OCI-LY1 (cell line): ENCODE measurements around the gene CEP131.

Experiments
- H2AFZ ChIP-seq: fragments of 200-600 bp; sonication (generic), shearing (Covaris generic); 2 replicates; pipeline ENCODE4 v1.6.0; 2014; ENCODE audit warnings: antibody characterized with exemption, mild to moderate bottlenecking, low read length
- H3F3A ChIP-seq: fragments of 200-600 bp; sonication (generic), shearing (Covaris generic); 2 replicates; pipeline ENCODE4 v1.6.0; 2014; ENCODE audit warnings: mild to moderate bottlenecking, antibody characterized with exemption, low read length, moderate library complexity; ENCODE audit not compliant: insufficient read depth
- H3K27ac ChIP-seq: fragments of 200-600 bp; sonication (generic); 2 replicates; pipeline ENCODE4 v1.5.1; 2014; ENCODE audit warnings: low read length, mixed run types, mild to moderate bottlenecking, low read depth; ENCODE audit not compliant: poor library complexity, severe bottlenecking
- H3K27me3 ChIP-seq: fragments of 200-600 bp; sonication (generic); 2 replicates; pipeline ENCODE4 v1.6.0; 2014; ENCODE audit warnings: antibody characterized with exemption, mild to moderate bottlenecking, low read length, moderate library complexity; ENCODE audit not compliant: insufficient read depth
- H3K36me3 ChIP-seq: fragments of 200-600 bp; sonication (generic); 2 replicates; pipeline ENCODE4 v1.6.1; 2014; ENCODE audit warnings: mild to moderate bottlenecking, antibody characterized with exemption, low read length, moderate library complexity, mixed read lengths; ENCODE audit not compliant: insufficient read depth
- H3K4me1 ChIP-seq: fragments of 200-600 bp; sonication (generic); 2 replicates; pipeline ENCODE4 v1.5.1; 2014; ENCODE audit warnings: mild to moderate bottlenecking, low read length, moderate library complexity; ENCODE audit not compliant: insufficient read depth, severe bottlenecking
- H3K4me2 ChIP-seq: fragments of 200-600 bp; sonication (generic), shearing (Covaris generic); 2 replicates; pipeline ENCODE4 v1.6.1; 2014; ENCODE audit warnings: low read length
- H3K4me3 ChIP-seq: fragments of 200-600 bp; sonication (generic); 2 replicates; pipeline ENCODE4 v1.5.1; 2014; ENCODE audit warnings: low read length, low read depth, mild to moderate bottlenecking, mixed read lengths; ENCODE audit not compliant: poor library complexity, severe bottlenecking
- H3K79me2 ChIP-seq: fragments of 200-600 bp; shearing (Covaris generic); 2 replicates; pipeline ENCODE4 v1.6.1; 2016; ENCODE audit warnings: mixed run types, low read length, mixed read lengths; ENCODE audit not compliant: insufficient read depth
- H3K9ac ChIP-seq: fragments of 200-600 bp; sonication (generic), shearing (Covaris generic); 2 replicates; pipeline ENCODE4 v1.6.1; 2014; ENCODE audit warnings: mild to moderate bottlenecking, low read length, mixed read lengths
- H3K9me2 ChIP-seq: fragments of 200-600 bp; sonication (generic), shearing (Covaris generic); 2 replicates; pipeline ENCODE4 v1.6.1; 2014; ENCODE audit warnings: low read depth, mild to moderate bottlenecking, low read length, mixed read lengths
- H3K9me3 ChIP-seq: fragments of 200-600 bp; shearing (Covaris generic); 2 replicates; pipeline ENCODE4 v1.6.1; 2014; ENCODE audit warnings: low read length, mixed read lengths
- H4K20me1 ChIP-seq: fragments of 200-600 bp; sonication (generic), shearing (Covaris generic); 2 replicates; pipeline ENCODE4 v1.6.0; 2016; ENCODE audit warnings: mild to moderate bottlenecking, low read length; ENCODE audit not compliant: insufficient read depth
- EZH2 ChIP-seq: fragments of 200-600 bp; sonication (generic), shearing (Covaris generic); IDR thresholded peaks from 2 replicates; pipeline ENCODE4 v1.8.0; 2017; ENCODE audit warnings: borderline replicate concordance, mixed run types, mild to moderate bottlenecking, antibody characterized with exemption, low read length, moderate library complexity, mixed read lengths
- TF ChIP-seq, protein P1 (sequence below): fragments of 200-600 bp; sonication (generic), shearing (Covaris generic); IDR thresholded peaks from 2 replicates; pipeline ENCODE4 v1.5.1; 2017; ENCODE audit warnings: mild to moderate bottlenecking, antibody characterized with exemption, low read length, moderate library complexity, mixed read lengths

Gene CEP131

GRCh38 chr17:81234506-81234855 lies 11.7 kb upstream of the CEP131 start:
- Histone ChIP-seq H3K4me2 (no peak overlapping the region), H3K36me3 (peaks cover 21% of the 10 kb centered on the region), H3K9ac (no peak overlapping the region), H3F3A (no peaks in the 10 kb centered on the region), H3K27ac (no peak overlapping the region), H2AFZ (no peak overlapping the region), H3K4me3 (no peak overlapping the region), H3K9me3 (no peaks in the 10 kb centered on the region), H4K20me1 (no peaks in the 10 kb centered on the region), H3K79me2 (no peaks in the 10 kb centered on the region), H3K9me2 (no peaks in the 10 kb centered on the region), H3K4me1 (peaks cover 11% of the 10 kb centered on the region), H3K27me3 (no peaks in the 10 kb centered on the region)
- TF ChIP-seq, protein P1, sequence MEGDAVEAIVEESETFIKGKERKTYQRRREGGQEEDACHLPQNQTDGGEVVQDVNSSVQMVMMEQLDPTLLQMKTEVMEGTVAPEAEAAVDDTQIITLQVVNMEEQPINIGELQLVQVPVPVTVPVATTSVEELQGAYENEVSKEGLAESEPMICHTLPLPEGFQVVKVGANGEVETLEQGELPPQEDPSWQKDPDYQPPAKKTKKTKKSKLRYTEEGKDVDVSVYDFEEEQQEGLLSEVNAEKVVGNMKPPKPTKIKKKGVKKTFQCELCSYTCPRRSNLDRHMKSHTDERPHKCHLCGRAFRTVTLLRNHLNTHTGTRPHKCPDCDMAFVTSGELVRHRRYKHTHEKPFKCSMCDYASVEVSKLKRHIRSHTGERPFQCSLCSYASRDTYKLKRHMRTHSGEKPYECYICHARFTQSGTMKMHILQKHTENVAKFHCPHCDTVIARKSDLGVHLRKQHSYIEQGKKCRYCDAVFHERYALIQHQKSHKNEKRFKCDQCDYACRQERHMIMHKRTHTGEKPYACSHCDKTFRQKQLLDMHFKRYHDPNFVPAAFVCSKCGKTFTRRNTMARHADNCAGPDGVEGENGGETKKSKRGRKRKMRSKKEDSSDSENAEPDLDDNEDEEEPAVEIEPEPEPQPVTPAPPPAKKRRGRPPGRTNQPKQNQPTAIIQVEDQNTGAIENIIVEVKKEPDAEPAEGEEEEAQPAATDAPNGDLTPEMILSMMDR = no peak
- no peak for TF ChIP-seq EZH2

DNA sequence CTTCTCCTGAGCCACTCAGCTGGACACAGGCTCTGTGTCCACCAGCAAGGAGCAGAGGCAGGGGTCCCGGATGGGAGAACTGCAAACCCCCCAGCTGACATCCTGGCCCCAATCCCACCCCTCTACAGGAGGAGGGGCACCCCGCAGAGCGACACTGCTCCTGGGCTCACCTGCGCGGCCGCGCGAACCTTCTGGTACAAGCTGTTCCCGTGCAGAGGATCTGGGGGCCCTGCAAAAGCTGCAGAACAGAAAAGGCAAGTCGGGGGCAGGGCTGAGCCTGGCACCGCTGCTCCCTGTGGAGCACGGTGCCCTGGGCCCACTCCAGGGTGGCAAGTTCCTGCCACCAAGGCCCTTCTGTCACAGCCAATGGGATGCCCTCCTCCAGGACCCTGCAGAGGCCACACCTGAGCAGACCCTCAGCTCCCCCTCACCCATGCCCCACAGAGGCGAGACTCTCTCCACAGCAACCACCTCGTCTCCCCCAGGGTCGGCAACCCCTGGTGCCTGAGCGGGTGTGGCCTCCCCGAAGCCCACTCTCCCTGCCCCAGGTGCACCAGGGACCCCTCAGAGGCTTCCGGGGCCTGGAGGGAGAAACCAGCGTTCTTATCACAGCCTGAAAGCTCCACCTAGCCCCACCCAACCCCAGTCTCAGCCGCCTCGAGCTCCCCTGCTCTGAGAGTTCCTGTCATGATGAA lies 11.2 kb upstream of the CEP131 start:
- H3K4me3 ChIP-seq = no peak overlapping the region
- H3K79me2 ChIP-seq = no peaks in the 10 kb centered on the region
- H3K27ac ChIP-seq = no peak overlapping the region
- no peaks in the 10 kb centered on the region for H3F3A ChIP-seq
- no peaks in the 10 kb centered on the region for H3K27me3 ChIP-seq
- no peaks in the 10 kb centered on the region for H4K20me1 ChIP-seq
- no peak overlapping the region for H3K4me2 ChIP-seq
- H3K36me3 ChIP-seq = peaks cover 23% of the 10 kb centered on the region
- no peaks in the 10 kb centered on the region for H3K9me2 ChIP-seq
- TF ChIP-seq EZH2 = no peak
- TF ChIP-seq, protein P1 = no peak
- no peak overlapping the region for H3K9ac ChIP-seq
- peaks cover 11% of the 10 kb centered on the region for H3K4me1 ChIP-seq
- H3K9me3 ChIP-seq = no peaks in the 10 kb centered on the region
- no peak overlapping the region for H2AFZ ChIP-seq

GRCh38 chr17:81233316-81233715 lies 10.6 kb upstream of the CEP131 start:
- Histone ChIP-seq H3K4me3 (no peak overlapping the region), H3K27ac (no peak overlapping the region), H2AFZ (no peak overlapping the region), H4K20me1 (no peaks in the 10 kb centered on the region), H3K9me3 (no peaks in the 10 kb centered on the region), H3K36me3 (peaks cover 23% of the 10 kb centered on the region), H3K27me3 (no peaks in the 10 kb centered on the region), H3K4me2 (no peak overlapping the region), H3K79me2 (no peaks in the 10 kb centered on the region), H3K4me1 (peaks cover 10% of the 10 kb centered on the region), H3K9ac (no peak overlapping the region), H3F3A (no peaks in the 10 kb centered on the region), H3K9me2 (no peaks in the 10 kb centered on the region)
- TF ChIP-seq, protein P1 = no peak
- no peak for TF ChIP-seq EZH2
